Ascending aorta (tissue), 2 donors: Measurements from ENCODE around the gene TPCN2. TPM values are rescaled to one million over a fixed set of nuclear protein-coding genes. Genes with fewer than 3 reads are reported as not detected.

Experiments
- DNase-seq, 2 donors: peaks; one replicate each; pipeline ENCODE4 v3.0.0-alpha.2; 2019; ENCODE audit warnings: low spot score in 2 of 2
- H3K27ac ChIP-seq, 2 donors: fragments of 200-600 bp; sonication (generic); one replicate each; pipeline ENCODE4 v1.5.1; 2016 to 2017; ENCODE audit warnings: mild to moderate bottlenecking in 1 of 2
- H3K27me3 ChIP-seq: fragments of 200-600 bp; sonication (generic); one replicate; pipeline ENCODE4 v1.5.1; 2017
- H3K36me3 ChIP-seq, 2 donors: fragments of 200-600 bp; sonication (generic); one replicate each; pipeline ENCODE4 v1.5.1; 2016
- H3K4me1 ChIP-seq, 2 donors: fragments of 200-600 bp; sonication (generic); one replicate each; pipeline ENCODE4 v1.5.1; 2016 to 2017; ENCODE audit warnings: mild to moderate bottlenecking in 1 of 2
- H3K4me3 ChIP-seq, 2 donors: fragments of 200-600 bp; sonication (generic); one replicate each; pipeline ENCODE4 v1.5.1; 2016 to 2017; ENCODE audit warnings: mild to moderate bottlenecking in 1 of 2
- H3K9me3 ChIP-seq, 2 donors: fragments of 200-600 bp; sonication (generic); one replicate each; pipeline ENCODE4 v1.5.1; 2016
- CTCF ChIP-seq, 3 experiments: fragments of 200-600 bp in 2 of 3; fragments of 450-650 bp in 1 of 3; sonication (generic) in 2 of 3; IDR thresholded peaks; one replicate each; pipeline ENCODE4 v1.5.1; 2016 to 2019; ENCODE audit warnings: antibody characterized with exemption in 3 of 3, mild to moderate bottlenecking in 1 of 3, moderate library complexity in 1 of 3
- intact Hi-C: fragments of 100-400 bp; cut with DNase I; formaldehyde crosslinking; loops from one replicate; pipeline ENCODE4 v1.15.1; 2023
- total RNA-seq: library from RNA; depleted of rRNA; stranded (reverse); fragments of >200 nt; gene quantifications from one replicate; pipeline ENCODE4 v1.1.0, GENCODE V29; 2016

TPCN2 gene
- total RNA-seq, 1 donor from 2014 or later = 24.9 TPM

DNA sequence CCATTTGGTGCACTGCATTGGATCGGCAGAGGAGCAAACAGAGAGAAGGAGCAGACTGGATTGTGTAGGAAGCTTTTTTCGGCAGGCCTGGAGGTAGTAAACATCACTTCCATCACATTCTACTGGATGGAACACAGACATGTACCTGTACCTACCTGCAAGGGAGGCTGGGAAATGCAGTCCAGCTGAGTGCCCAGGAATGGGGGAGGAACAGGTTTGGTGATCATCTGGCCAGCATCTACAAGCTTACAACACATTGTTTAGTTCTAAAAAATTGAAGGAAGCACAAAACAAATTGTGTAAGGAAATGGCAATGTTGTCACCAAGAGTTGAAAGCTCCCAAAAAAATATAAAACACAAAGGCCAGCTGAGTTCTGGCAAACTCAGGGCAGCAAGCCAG is 126.1 kb downstream of the TPCN2 start:
- Histone ChIP-seq H3K36me3 (no peaks in the 10 kb centered on the region), H3K27ac (no peak overlapping the region), H3K4me3 (no peak overlapping the region), H3K27me3 (no peaks in the 10 kb centered on the region), H3K9me3 (peaks cover 0 to 3% of the 10 kb centered on the region in 2 donors), H3K4me1 (no peaks in the 10 kb centered on the region)
- intact Hi-C loops = no loop called here
- TF ChIP-seq CTCF (IDR thresholded peaks at IDR 0.05) = no peak
- no peak for DNase-seq

DNA sequence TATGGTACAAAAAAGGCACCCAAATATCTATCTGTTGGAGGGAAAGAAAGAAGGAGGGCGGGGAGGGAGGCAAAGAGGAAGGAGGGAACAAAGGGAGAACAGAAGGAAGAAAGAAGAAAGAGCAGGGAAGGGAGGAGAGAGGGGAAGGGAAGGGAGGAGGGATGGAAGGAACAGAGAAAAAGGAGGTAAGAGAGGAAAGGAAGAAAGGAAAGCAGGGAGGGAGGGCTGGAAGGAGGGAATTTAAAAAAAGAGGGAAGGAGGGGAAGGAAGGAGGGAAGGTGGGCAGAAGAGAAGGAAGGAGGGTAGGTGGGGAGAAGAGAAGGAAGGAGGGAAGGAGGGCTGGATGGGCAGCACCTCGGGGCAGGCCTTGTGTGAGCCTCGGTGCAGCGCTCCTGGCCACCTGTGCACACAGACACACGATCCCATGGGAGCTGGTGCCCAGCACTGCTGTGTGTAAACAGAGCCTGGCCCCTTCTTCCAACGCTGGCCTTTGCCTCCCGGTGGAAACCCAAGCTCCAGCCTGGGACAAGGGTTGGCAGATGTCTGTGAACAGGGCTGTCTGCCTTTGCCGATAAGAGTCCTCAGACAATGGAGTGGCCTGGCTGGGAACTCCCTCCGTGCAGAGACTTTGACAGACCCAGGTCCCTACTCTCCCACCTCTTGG is 130.2 kb downstream of the TPCN2 start:
- H3K27me3 ChIP-seq = no peaks in the 10 kb centered on the region
- H3K9me3 ChIP-seq = peaks cover 0 to 7% of the 10 kb centered on the region in 2 donors
- H3K36me3 ChIP-seq = no peaks in the 10 kb centered on the region
- intact Hi-C loops = no loop called here
- DNase-seq = no peak
- H3K27ac ChIP-seq = no peak overlapping the region
- TF ChIP-seq CTCF (IDR thresholded peaks at IDR 0.05) = no peak
- no peaks in the 10 kb centered on the region for H3K4me1 ChIP-seq
- H3K4me3 ChIP-seq = no peak overlapping the region

DNA sequence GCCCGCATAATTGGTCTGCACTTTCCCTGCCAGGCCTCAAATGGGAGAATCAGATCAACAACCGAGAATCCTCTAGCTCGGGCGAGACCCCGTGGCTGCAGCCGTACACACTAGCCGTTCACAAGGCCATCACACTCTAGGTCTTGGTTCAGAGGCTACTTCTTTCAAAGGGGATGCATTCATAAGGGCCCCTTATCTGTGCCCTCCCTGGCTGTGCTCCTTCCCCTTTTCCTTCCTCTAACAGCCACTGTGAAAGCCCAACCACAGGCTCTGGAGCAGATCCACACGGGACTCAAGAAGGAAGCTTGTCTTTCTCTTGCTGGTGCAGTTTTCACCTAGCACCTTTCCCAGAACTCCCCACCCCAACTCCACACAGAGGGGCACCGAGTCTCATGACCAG is 131.5 kb downstream of the TPCN2 start:
- intact Hi-C loops = no loop called here
- no peaks in the 10 kb centered on the region for H3K36me3 ChIP-seq
- H3K4me3 ChIP-seq = no peak overlapping the region
- peaks cover 0 to 7% of the 10 kb centered on the region in 2 donors for H3K9me3 ChIP-seq
- no peak for DNase-seq
- no peaks in the 10 kb centered on the region for H3K4me1 ChIP-seq
- no peaks in the 10 kb centered on the region for H3K27me3 ChIP-seq
- TF ChIP-seq CTCF (IDR thresholded peaks at IDR 0.05) = no peak
- no peak overlapping the region for H3K27ac ChIP-seq

GRCh38 chr11:69180726-69181125 is 132.0 kb downstream of the TPCN2 start:
- DNase-seq = no peak
- intact Hi-C loops = no loop called here
- Histone ChIP-seq H3K4me3 (no peak overlapping the region), H3K9me3 (peaks cover 0 to 4% of the 10 kb centered on the region in 2 donors), H3K27me3 (no peaks in the 10 kb centered on the region), H3K4me1 (no peaks in the 10 kb centered on the region), H3K27ac (no peak overlapping the region), H3K36me3 (no peaks in the 10 kb centered on the region)
- no peak for TF ChIP-seq CTCF (IDR thresholded peaks at IDR 0.05)

DNA sequence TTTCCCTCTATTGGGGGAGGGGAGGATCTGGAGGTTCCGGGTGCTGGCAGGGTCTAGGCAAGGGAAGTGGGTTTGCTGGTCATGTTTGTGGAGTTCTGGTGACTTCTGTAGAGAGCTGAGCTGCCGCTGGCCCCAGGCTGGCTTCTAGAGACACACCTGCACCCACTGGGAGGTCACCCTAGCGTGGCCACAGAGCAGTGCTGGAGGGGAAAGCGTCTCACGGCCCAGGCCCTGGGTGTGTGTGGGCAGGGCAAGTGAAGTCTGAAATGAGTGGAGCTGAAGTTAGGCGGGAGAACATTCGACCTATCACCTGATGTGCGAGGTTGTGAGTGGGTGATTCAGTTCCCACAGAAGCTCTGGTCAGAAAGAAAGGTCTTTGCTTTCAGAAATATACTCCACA is 134.9 kb downstream of the TPCN2 start:
- no peak for TF ChIP-seq CTCF (IDR thresholded peaks at IDR 0.05)

More for the DNA sequence above, 134.9 kb downstream of the TPCN2 start:
- no peak overlapping the region for H3K4me3 ChIP-seq
- intact Hi-C loops = no loop called here
- H3K27me3 ChIP-seq = no peaks in the 10 kb centered on the region
- peaks cover 0 to 4% of the 10 kb centered on the region in 2 donors for H3K9me3 ChIP-seq
- DNase-seq = no peak
- no peak overlapping the region for H3K27ac ChIP-seq
- H3K4me1 ChIP-seq = no peaks in the 10 kb centered on the region
- no peaks in the 10 kb centered on the region for H3K36me3 ChIP-seq

Other genes with a start within 250 kb of the TPCN2 start
- gene CPT1A, start 207.0 kb upstream of the TPCN2 start, total RNA-seq = 76.3 TPM
- 14.2 TPM for gene MRPL21, start 145.1 kb upstream of the TPCN2 start, total RNA-seq
- gene IGHMBP2, start 145.0 kb upstream of the TPCN2 start, total RNA-seq = 52.0 TPM
- gene MRGPRD, start 67.9 kb upstream of the TPCN2 start, total RNA-seq = not detected
- gene MRGPRF, start 35.7 kb upstream of the TPCN2 start, total RNA-seq = 209 TPM
- 3.1 TPM for gene SMIM38, start 107.0 kb downstream of the TPCN2 start, total RNA-seq
- gene MYEOV, start 245.2 kb downstream of the TPCN2 start, total RNA-seq = not detected